22Rv1 (cell line): ENCODE results near the gene MT1A.
"Not testable (repeated sequence)": the region's sequence is repeated elsewhere in the genome, so short reads cannot be mapped to it uniquely, and the experiment has no call there.

ENCODE experiments used
- H3K27ac ChIP-seq: fragments of 450-650 bp; 2 replicates; pipeline ENCODE4 v1.5.1; 2017
- CTCF ChIP-seq: fragments of 450-650 bp; IDR thresholded peaks from 2 replicates; pipeline ENCODE4 v1.5.1; 2017; ENCODE audit warnings: mild to moderate bottlenecking
- ZFX ChIP-seq: fragments of 450-650 bp; IDR thresholded peaks from 2 replicates; pipeline ENCODE4 v1.6.1; 2017; ENCODE audit warnings: antibody characterized with exemption, borderline replicate concordance

The MT1A gene

DNA sequence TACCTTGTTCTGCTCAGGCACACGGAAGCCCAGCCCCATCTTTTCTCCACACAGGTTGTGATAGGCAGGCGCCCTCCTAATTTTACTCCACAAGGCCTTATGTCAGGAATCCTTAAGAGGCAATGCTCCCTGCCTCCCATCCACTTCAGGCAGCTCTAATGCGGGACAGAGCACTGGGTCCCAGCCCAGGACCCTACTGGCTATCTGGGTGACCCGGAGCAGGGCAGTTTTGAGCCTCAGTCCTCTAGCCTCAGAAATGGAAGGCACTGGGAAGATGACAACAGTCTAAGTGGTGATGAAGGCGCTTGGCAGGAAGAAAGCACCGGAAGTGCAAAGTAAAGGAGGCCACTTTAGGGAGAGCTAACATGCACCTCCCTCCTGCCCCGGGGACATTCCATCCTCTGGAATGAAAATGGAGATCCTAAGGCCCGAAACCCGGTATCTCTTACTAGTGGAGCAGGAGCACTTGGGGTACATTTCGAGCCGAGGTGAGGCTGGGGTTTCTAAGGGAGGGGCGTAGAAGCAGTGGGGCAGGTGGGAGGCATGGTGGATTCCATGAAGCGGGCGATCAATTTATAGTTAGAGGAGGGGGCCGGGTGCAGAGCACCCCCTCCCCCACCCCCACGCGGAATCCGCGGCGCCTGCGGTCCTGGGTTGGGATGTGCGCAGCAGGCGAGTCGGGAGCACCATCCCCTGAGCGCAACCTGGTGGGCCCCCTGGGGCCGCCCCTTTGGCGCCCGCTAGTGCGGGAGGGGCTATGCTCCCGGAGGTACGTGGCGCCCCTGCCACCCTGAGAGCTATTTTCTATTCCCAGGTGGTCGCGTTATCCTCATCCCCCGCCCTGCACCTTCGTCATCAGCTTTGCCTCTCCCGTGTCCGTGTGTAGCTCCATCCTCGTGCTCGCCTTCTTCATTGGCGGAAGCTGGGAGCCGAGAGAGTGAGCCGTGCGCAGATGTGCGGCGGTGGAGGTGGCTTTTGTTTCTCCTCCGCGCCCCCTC lies 24.2 kb downstream of the MT1A start:
- H3K27ac ChIP-seq, result no peak overlapping the region
- no peak for TF ChIP-seq ZFX
- TF ChIP-seq CTCF, result no peak

- no peak overlapping the region for H3K27ac ChIP-seq
- TF ChIP-seq CTCF (no peak), ZFX (no peak)
These were observed 26.0 kb downstream of the MT1A start for GRCh38 chr16:56664506-56664905.

DNA sequence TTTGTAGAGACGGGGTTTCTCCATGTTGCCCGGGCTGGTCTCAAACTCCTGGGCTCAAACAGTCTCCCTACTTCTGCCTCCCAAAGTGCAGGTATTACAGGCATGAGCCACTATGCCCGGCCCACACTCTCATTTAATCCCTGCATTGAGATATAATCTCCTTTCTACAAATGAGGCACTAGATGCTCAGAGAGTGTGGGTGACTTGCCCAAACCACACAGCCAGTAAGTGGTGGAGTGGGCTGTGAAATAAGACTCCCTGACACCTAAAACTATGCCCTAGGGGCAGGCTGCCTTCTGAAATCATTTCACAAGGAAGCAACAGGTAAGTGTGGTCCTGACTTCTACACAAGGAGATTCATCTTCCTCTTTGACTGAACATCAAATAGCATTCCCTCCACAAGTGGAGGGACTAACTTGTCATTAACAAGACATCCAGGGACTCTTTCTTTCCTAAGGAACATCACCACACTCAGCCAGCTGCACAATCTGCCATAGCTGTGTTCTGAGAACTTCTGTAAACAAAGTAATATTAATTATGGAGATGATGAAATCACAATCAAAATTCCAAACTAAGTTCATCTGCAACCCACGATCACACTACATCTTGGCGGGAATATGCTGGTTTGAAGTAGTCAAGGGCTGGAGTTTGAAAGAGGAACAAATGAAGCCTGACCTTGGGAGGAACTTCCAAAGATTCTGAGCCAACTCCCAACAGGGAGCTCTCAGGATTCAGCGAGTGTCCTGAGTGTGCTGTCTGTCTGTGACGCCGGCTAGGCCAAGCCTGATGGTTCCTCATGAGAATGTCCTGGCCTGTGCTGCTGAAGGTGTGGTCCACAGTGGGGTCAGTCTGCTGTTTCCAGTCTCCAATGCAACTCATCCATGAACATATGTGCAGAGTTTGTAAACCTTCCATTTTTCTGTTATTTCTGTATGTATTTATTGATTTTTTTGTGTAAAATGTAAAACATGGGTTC lies 27.1 kb downstream of the MT1A start:
- H3K27ac ChIP-seq, result not testable (repeated sequence)

DNA sequence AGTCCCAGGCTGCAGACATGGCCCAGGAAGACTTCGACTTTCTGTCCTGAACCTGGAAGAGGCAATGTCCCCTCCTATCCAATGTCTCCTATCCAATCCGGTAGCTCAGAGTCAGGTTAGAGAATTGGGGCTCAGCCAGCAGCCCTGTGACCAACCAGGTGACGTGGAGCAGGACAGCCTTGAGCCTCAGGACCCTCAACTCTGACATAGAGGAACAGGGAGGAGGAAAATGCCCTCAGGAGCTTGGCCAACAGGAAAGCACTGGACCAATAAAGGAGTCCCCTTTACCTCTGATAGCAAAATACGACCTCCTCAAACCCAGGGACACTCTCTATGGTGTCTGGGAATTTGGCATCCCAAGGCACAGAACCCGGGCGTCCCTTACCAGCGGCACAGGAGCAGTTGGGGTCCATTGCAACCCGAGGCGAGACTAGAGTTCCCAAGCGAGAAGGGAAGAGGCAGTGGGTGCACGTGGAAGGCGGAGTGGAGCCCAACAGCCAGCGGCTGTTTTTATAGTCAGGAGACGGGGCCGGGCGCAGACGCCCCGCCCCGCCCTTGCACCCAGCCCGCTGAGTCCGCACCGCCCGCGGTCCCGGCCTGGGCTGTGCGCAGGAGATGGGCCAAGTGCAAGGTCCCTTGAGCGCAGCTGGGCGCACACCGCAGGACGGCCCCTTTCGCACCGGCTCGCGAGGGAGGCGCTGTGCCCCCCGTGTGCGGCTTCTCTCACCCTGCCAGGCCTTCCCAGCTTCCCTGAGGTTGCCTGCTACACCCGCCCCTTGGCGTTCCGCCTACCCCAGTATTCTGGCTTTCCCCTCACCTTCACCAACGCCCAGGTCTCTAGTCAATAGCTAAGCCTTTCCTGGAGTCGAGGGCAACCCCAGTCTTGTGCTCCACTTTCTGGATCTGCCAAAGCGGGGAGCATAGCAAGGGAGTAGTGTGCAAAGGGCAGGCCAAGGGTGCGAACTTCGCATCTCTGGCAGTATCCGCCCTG lies 29.4 kb downstream of the MT1A start, which contains the start of gene MT1G:
Gene MT1G, minus strand, starts transcription at position 485 of the 991 bp plus-strand sequence. Its CDS starts 72 bp downstream, at position 413.
- H3K27ac ChIP-seq, result no peak within 1 kb of the TSS
- TF ChIP-seq ZFX, result no peak

- TF ChIP-seq ZFX, result no peak
- no peak for TF ChIP-seq CTCF
- no peak within 1 kb of the TSS for H3K27ac ChIP-seq
These were observed 30.8 kb downstream of the MT1A start, which contains the start of gene MT1H for GRCh38 chr16:56669005-56669839. MT1H (plus strand) TSS chr16:56669814; CDS start chr16:56669885, 71 bp downstream.

GRCh38 chr16:56669840-56670619 lies 31.6 kb downstream of the MT1A start:
- no peak for TF ChIP-seq CTCF
- TF ChIP-seq ZFX, result no peak
- H3K27ac ChIP-seq, result no peak overlapping the region

DNA sequence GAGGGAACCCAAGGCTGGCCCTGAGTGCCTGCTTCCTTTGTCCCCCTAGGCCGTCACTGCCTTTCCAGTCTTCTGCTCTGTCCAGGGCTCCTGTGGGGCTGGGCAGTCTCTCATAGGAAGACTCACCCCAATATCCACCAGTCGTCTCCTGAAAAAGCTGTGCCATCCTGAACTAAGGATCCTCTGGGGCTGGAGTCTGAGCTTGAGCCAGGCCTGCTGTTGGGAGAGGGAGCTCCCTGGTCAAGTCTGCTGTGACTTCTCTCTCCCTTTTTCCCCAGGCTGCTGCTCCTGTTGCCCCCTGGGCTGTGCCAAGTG lies 32.1 kb downstream of the MT1A start:
- H3K27ac ChIP-seq, result no peak overlapping the region
- TF ChIP-seq ZFX (no peak), CTCF (no peak)

DNA sequence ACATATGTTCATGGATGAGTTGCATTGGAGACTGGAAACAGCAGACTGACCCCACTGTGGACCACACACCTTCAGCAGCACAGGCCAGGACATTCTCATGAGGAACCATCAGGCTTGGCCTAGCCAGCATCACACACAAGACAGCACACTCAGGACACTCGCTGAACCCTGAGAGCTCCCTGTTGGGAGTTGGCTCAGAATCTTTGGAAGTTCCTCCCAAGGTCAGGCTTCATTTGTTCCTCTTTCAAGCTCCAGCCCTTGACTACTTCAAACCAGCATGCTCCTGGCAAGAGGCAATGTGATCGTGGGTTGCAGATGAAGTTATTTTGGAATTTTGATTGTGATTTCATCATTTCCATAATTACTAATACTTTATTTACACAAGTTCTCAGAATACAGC lies 33.2 kb downstream of the MT1A start:
- H3K27ac ChIP-seq, result not testable (repeated sequence)

DNA sequence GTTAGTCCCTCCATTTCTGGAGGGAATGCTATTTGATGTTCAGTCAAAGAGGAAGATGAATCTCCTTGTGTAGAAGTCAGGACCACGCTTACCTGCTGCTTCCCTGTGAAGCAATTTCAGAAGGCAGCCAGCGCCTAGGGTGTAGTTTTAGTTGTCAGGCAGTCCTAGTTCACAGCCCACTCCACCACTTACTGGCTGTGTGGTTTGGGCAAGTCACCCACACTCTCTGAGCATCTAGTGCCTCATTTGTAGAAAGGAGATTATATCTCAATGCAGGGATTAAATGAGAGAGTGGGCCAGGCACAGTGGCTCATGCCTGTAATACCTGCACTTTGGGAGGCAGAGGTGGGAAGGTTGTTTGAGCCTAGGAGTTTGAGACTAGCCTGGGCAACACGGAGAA lies 33.7 kb downstream of the MT1A start:
- H3K27ac ChIP-seq, result not testable (repeated sequence)
